Measurements from ENCODE around the gene TEX12. TPM values are rescaled to one million over a fixed set of nuclear protein-coding genes. Genes with fewer than 3 reads are reported as not detected.

TEX12 gene
- total and polyA plus RNA-seq, 2 of the 8 experiments (the other 6 are each of a cell fraction or from before 2014, with no cell fraction given) = not detected

GRCh38 chr11:112212710-112213109, 45.5 kb downstream of the TEX12 start (continued):
- TF ChIP-seq SP4 (IDR thresholded peaks at IDR 0.05; ENCODE audit: low read length) (no peak), MAFK (IDR thresholded peaks at IDR 0.05; ENCODE audit: low read depth, low read length) (no peak), TAF7 (optimal IDR thresholded peaks at IDR 0.05; ENCODE audit: borderline replicate concordance, low read depth, low read length) (no peak), PHF8 (conservative IDR thresholded peaks at IDR 0.05; ENCODE audit: low read depth, low read length) (no peak), ATF3 (IDR thresholded peaks at IDR 0.05; ENCODE audit: insufficient read depth, low read depth, low read length) (no peak)
